Measurements from ENCODE around the gene ZNF317.
A peak's percentile ranks its signal among the peaks of the same experiment; 100 is the strongest.
"Not testable (repeated sequence)": the region's sequence is repeated elsewhere in the genome, so short reads cannot be mapped to it uniquely, and the experiment has no call there.

Gene ZNF317

DNA sequence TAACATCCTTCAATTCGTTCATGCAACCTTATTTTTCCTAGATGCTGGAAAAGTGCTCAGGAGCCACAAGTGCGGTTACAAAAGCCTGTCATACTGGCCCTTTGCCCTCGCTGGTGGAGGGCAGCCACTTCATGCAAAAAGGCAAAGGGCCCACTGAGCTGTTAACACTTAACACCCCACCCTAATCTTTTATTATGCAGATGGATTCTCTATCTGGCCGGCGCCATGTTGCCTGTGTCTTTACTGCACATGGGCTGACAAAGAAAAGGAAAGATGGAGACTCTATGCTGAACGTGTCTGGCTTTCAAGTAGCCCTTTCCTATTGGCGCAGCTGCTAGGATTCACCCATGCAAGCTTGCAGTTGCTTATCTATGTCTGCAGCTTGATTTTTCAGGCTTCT is 49.3 kb downstream of the ZNF317 start:
- no peak overlapping the region for H3K4me3 ChIP-seq (replicated peaks; ENCODE audit: low read depth, low read length)
- no peak for DNase-seq (ENCODE audit: extremely low read depth, low read depth)
- TF ChIP-seq, protein P1, sequence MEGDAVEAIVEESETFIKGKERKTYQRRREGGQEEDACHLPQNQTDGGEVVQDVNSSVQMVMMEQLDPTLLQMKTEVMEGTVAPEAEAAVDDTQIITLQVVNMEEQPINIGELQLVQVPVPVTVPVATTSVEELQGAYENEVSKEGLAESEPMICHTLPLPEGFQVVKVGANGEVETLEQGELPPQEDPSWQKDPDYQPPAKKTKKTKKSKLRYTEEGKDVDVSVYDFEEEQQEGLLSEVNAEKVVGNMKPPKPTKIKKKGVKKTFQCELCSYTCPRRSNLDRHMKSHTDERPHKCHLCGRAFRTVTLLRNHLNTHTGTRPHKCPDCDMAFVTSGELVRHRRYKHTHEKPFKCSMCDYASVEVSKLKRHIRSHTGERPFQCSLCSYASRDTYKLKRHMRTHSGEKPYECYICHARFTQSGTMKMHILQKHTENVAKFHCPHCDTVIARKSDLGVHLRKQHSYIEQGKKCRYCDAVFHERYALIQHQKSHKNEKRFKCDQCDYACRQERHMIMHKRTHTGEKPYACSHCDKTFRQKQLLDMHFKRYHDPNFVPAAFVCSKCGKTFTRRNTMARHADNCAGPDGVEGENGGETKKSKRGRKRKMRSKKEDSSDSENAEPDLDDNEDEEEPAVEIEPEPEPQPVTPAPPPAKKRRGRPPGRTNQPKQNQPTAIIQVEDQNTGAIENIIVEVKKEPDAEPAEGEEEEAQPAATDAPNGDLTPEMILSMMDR (IDR thresholded peaks at IDR 0.05; ENCODE audit: low read depth, low read length, missing control alignments), result no peak

GRCh38 chr19:9198044-9198443 is 57.8 kb downstream of the ZNF317 start:
- not testable (repeated sequence) for DNase-seq (ENCODE audit: extremely low read depth, low read depth); H3K4me3 ChIP-seq (replicated peaks; ENCODE audit: low read depth, low read length)

DNA sequence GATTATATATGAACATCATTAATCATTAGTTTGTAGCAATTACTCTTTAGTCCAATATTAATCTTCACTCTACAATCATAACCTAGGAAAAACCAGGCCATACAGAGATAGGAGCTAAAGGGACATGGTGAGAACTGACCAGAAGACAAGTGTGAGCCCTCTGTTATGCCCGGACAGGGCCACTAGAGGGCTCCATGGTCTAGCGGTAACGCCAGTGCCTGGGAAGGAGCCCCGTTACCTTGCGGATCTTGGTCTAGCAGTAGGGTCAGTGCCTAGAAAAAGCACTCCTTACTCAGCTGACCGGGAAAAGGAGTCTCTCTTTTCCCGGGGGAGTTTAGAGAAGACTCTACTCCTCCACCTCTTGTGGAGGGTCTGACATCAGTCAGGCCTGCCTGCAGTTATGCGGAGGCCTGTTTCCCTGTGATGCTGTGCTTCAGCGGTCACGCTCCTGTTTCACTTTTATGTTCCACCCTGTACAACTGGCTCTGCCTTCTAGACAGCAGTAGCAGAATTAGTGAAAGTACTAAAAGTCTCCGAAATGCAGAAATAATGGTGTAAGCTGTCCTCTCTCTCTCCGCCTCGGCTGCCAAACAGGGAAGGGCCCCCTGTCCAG is 65.4 kb downstream of the ZNF317 start:
- peak; percentile 9 for DNase-seq (ENCODE audit: extremely low read depth, low read depth)
- no peak overlapping the region for H3K4me3 ChIP-seq (replicated peaks; ENCODE audit: low read depth, low read length)
- TF ChIP-seq, protein P1 (IDR thresholded peaks at IDR 0.05; ENCODE audit: low read depth, low read length, missing control alignments), result peak; percentile 83
